IMR-90 (cell line): ENCODE results near the gene DISC1. TPM values are rescaled to one million over a fixed set of nuclear protein-coding genes. Genes with fewer than 3 reads are reported as not detected.

Source experiments
- ATAC-seq: fragments of 200-7000 bp; cut with Tn5 transposase; 2 replicates; pipeline ENCODE4 v1.9.1; 2020; ENCODE audit warnings: low read depth, mild to moderate bottlenecking, moderate library complexity
- BruUV-seq: library from RNA; stranded (reverse); fragments of 400-500 nt; replicated peaks from 2 replicates; lab custom pipeline; 2021; lab: Mats Ljungman, UMichigan
- CTCF ChIA-PET: fragments of 300-600 bp; formaldehyde crosslinking; extraction: SDS; loops from one replicate; lab custom pipeline; 2021; ENCODE audit warnings: antibody characterized with exemption; lab: Yijun Ruan, JAX
- POLR2A ChIA-PET: fragments of 300-600 bp; sonication (Branson Sonifier 250); formaldehyde crosslinking; loops from one replicate; lab custom pipeline; 2022; ENCODE audit warnings: antibody characterized with exemption; ENCODE audit not compliant: unreplicated experiment; lab: Charles Lee
- DNase-seq: peaks from one replicate; pipeline ENCODE4 v3.0.0; 2013
- H2AFZ ChIP-seq: replicated peaks from 2 replicates; pipeline ENCODE3; 2013; ENCODE audit warnings: low read length, mild to moderate bottlenecking; ENCODE audit not compliant: poor library complexity
- H2AK5ac ChIP-seq: 2 replicates; pipeline ENCODE4 v1.6.1; 2013; ENCODE audit warnings: low read depth, low read length, inconsistent platforms
- H2AK9ac ChIP-seq: replicated peaks from 2 replicates; pipeline ENCODE3; 2013; ENCODE audit warnings: mild to moderate bottlenecking, low read depth, low read length, moderate library complexity; ENCODE audit not compliant: poor library complexity
- H2BK120ac ChIP-seq: 2 replicates; pipeline ENCODE4 v1.6.1; 2013; ENCODE audit warnings: low read depth, low read length, inconsistent platforms
- H2BK15ac ChIP-seq: 3 replicates; pipeline ENCODE4 v1.6.1; 2013; ENCODE audit warnings: low read depth, low read length, inconsistent platforms
- H2BK20ac ChIP-seq: 2 replicates; pipeline ENCODE4 v1.6.1; 2013; ENCODE audit warnings: low read depth, mild to moderate bottlenecking, inconsistent platforms, low read length, moderate library complexity
- H2BK5ac ChIP-seq: 2 replicates; pipeline ENCODE4 v1.6.1; 2013; ENCODE audit warnings: mild to moderate bottlenecking, low read depth, low read length, inconsistent platforms; ENCODE audit not compliant: poor library complexity, severe bottlenecking
- H3K14ac ChIP-seq: replicated peaks from 2 replicates; pipeline ENCODE4 v1.6.1; 2013; ENCODE audit warnings: low read depth, low read length, inconsistent platforms
- H3K18ac ChIP-seq: 2 replicates; pipeline ENCODE4 v1.6.1; 2013; ENCODE audit warnings: low read depth, low read length, control low read depth
- H3K23ac ChIP-seq: 2 replicates; pipeline ENCODE4 v1.6.1; 2013; ENCODE audit warnings: low read depth, low read length, inconsistent platforms
- H3K27ac ChIP-seq: 2 replicates; pipeline ENCODE4 v1.5.1; 2013; ENCODE audit warnings: mild to moderate bottlenecking, control low read depth, low read length; ENCODE audit not compliant: insufficient read depth
- H3K27me3 ChIP-seq: 2 replicates; pipeline ENCODE4 v1.6.1; 2013; ENCODE audit warnings: low read length; ENCODE audit not compliant: control insufficient read depth, insufficient read depth
- H3K36me3 ChIP-seq: 2 replicates; pipeline ENCODE4 v1.6.1; 2013; ENCODE audit warnings: low read length, mixed read lengths; ENCODE audit not compliant: control insufficient read depth, insufficient read depth
- H3K4ac ChIP-seq: 2 replicates; pipeline ENCODE4 v1.6.1; 2013; ENCODE audit warnings: low read depth, low read length, inconsistent platforms
- H3K4me1 ChIP-seq: 2 replicates; pipeline ENCODE4 v1.6.1; 2013; ENCODE audit warnings: low read length, mixed read lengths; ENCODE audit not compliant: control insufficient read depth, insufficient read depth
- H3K4me2 ChIP-seq: 2 replicates; pipeline ENCODE4 v1.6.1; 2013; ENCODE audit warnings: low read depth, mild to moderate bottlenecking, control low read depth, low read length, moderate library complexity
- H3K4me3 ChIP-seq: 2 replicates; pipeline ENCODE4 v1.5.1; 2013; ENCODE audit warnings: low read depth, mild to moderate bottlenecking, control low read depth, low read length, moderate library complexity; ENCODE audit not compliant: insufficient read depth
- H3K56ac ChIP-seq: 2 replicates; pipeline ENCODE4 v1.6.1; 2013; ENCODE audit warnings: low read length, inconsistent platforms; ENCODE audit not compliant: insufficient read depth; ENCODE audit errors: extremely low read depth
- H3K79me1 ChIP-seq, 2 experiments: 2 replicates each; pipeline ENCODE4 v1.6.1; 2013; ENCODE audit warnings: low read length in 2 of 2, inconsistent platforms in 1 of 2, low read depth in 1 of 2
- H3K9ac ChIP-seq: 2 replicates; pipeline ENCODE4 v1.6.1; 2013; ENCODE audit warnings: low read depth, low read length, control low read depth
- H3K9me1 ChIP-seq: 2 replicates; pipeline ENCODE4 v1.6.1; 2013; ENCODE audit warnings: low read length, inconsistent platforms; ENCODE audit not compliant: insufficient read depth
- H3K9me3 ChIP-seq: 2 replicates; pipeline ENCODE4 v1.6.1; 2013; ENCODE audit warnings: low read length; ENCODE audit not compliant: control insufficient read depth, insufficient read depth
- H4K20me1 ChIP-seq: 2 replicates; pipeline ENCODE4 v1.6.1; 2013; ENCODE audit warnings: low read length, inconsistent platforms; ENCODE audit not compliant: insufficient read depth
- H4K5ac ChIP-seq: 2 replicates; pipeline ENCODE4 v1.6.1; 2013; ENCODE audit warnings: mild to moderate bottlenecking, low read depth, low read length, control low read depth
- H4K8ac ChIP-seq, 2 experiments: 2 replicates each; pipeline ENCODE4 v1.6.1; 2013; ENCODE audit warnings: low read depth in 2 of 2, low read length in 2 of 2, control low read depth in 1 of 2, inconsistent platforms in 1 of 2
- H4K91ac ChIP-seq: 2 replicates; pipeline ENCODE4 v1.6.1; 2013; ENCODE audit warnings: low read depth, low read length, inconsistent platforms; ENCODE audit not compliant: insufficient read depth
- BHLHE40 ChIP-seq: fragments of 150-350 bp; IDR thresholded peaks from 2 replicates; pipeline ENCODE4 v1.6.1; 2016; ENCODE audit warnings: mild to moderate bottlenecking, low read depth, low read length
- CEBPB ChIP-seq: IDR thresholded peaks from 2 replicates; pipeline ENCODE4 v1.6.1; 2012; ENCODE audit warnings: low read depth, low read length, improper control_type of control experiment
- CHD1 ChIP-seq: IDR thresholded peaks from 2 replicates; pipeline ENCODE4 v1.6.1; 2012; ENCODE audit warnings: low read depth, low read length, improper control_type of control experiment
- FOS ChIP-seq: fragments of 150-350 bp; IDR thresholded peaks from 2 replicates; pipeline ENCODE4 v1.6.1; 2016; ENCODE audit warnings: low read depth, low read length
- MAFK ChIP-seq: IDR thresholded peaks from 2 replicates; pipeline ENCODE4 v1.6.1; 2012; ENCODE audit warnings: low read depth, low read length, improper control_type of control experiment
- MAZ ChIP-seq: IDR thresholded peaks from 2 replicates; pipeline ENCODE4 v1.6.1; 2012; ENCODE audit warnings: low read depth, mild to moderate bottlenecking, low read length, improper control_type of control experiment, moderate library complexity, borderline replicate concordance
- MXI1 ChIP-seq: IDR thresholded peaks from 2 replicates; pipeline ENCODE4 v1.6.1; 2012; ENCODE audit warnings: low read depth, mild to moderate bottlenecking, low read length, moderate library complexity, borderline replicate concordance
- NFE2L2 ChIP-seq: fragments of 150-350 bp; IDR thresholded peaks from 2 replicates; pipeline ENCODE4 v1.6.1; 2016; ENCODE audit warnings: low read depth, mild to moderate bottlenecking, low read length
- POLR2A ChIP-seq: IDR thresholded peaks from 2 replicates; pipeline ENCODE4 v1.6.1; 2012; ENCODE audit warnings: mild to moderate bottlenecking, low read depth, low read length
- RAD21 ChIP-seq: IDR thresholded peaks from 2 replicates; pipeline ENCODE4 v1.6.1; 2012; ENCODE audit warnings: low read length, improper control_type of control experiment
- RCOR1 ChIP-seq: IDR thresholded peaks from 2 replicates; pipeline ENCODE4 v1.6.1; 2012; ENCODE audit warnings: mild to moderate bottlenecking, low read length, improper control_type of control experiment; ENCODE audit not compliant: insufficient replicate concordance
- RFX5 ChIP-seq: IDR thresholded peaks from 2 replicates; pipeline ENCODE4 v1.8.0; 2012; ENCODE audit warnings: low read depth, mild to moderate bottlenecking, low read length, moderate library complexity
- SMC3 ChIP-seq: fragments of 150-350 bp; IDR thresholded peaks from 2 replicates; pipeline ENCODE4 v1.6.1; 2016; ENCODE audit warnings: low read depth, mild to moderate bottlenecking, antibody characterized with exemption, low read length, moderate library complexity
- WGBS, 2 experiments: methylation state at CpG; one replicate each; pipeline versions ENCODE4 v1.1.5 to v1.1.7; 2013; ENCODE audit warnings: missing lambda C conversion rate in 2 of 2; ENCODE audit not compliant: insufficient read length in 1 of 2; ENCODE audit errors: extremely low coverage in 2 of 2; 5-methylcytosine and 5-hydroxymethylcytosine counted together
- dilution Hi-C: fragments of 300-500 bp; cut with HindIII; formaldehyde crosslinking; loops from one replicate; pipeline ENCODE4 v1.14.3; 2018; ENCODE audit warnings: low sequenced_read_pairs; ENCODE audit not compliant: unreplicated experiment
- in situ Hi-C: fragments of 300-500 bp; cut with MboI; formaldehyde crosslinking; loops from 3 replicates; pipeline ENCODE4 v1.14.3; 2019; ENCODE audit warnings: low sequenced_read_pairs, inconsistent platforms, mixed read lengths
- intact Hi-C: fragments of 100-400 bp; cut with micrococcal nuclease; formaldehyde crosslinking; loops from 2 replicates; pipeline ENCODE4 v1.10.0; 2022
- polyA plus RNA-seq, 3 experiments: library from polyadenylated mRNA; depleted of rRNA; stranded (reverse); fragments of >200 nt; gene quantifications; 2 replicates each; pipeline ENCODE4 v1.2.3, GENCODE V29; 2012; ENCODE audit warnings: low replicate concordance in 1 of 3
- total RNA-seq: library from RNA; depleted of rRNA; stranded (reverse); fragments of >200 nt; gene quantifications from 2 replicates; pipeline ENCODE4 v1.2.3, GENCODE V29; 2012
- TF ChIP-seq, protein P1 (sequence below): fragments of 150-350 bp; IDR thresholded peaks from 2 replicates; pipeline ENCODE4 v1.6.1; 2017; ENCODE audit warnings: mild to moderate bottlenecking, antibody characterized with exemption, low read length, low read depth
- TF ChIP-seq, protein P2 (sequence below): fragments of 150-350 bp; IDR thresholded peaks from 2 replicates; pipeline ENCODE4 v1.6.1; 2016; ENCODE audit warnings: low read depth, mild to moderate bottlenecking, low read length, moderate library complexity, borderline replicate concordance
- TF ChIP-seq, protein P3 (sequence below): conservative IDR thresholded peaks from 2 replicates; pipeline ENCODE4 v1.5.1; 2012; ENCODE audit warnings: mild to moderate bottlenecking, low read depth, low read length, improper control_type of control experiment

Gene DISC1
- total and polyA plus RNA-seq, 2 of the 4 experiments (the other 2 are of a cell fraction): 2.2 to 7.0 TPM

DNA sequence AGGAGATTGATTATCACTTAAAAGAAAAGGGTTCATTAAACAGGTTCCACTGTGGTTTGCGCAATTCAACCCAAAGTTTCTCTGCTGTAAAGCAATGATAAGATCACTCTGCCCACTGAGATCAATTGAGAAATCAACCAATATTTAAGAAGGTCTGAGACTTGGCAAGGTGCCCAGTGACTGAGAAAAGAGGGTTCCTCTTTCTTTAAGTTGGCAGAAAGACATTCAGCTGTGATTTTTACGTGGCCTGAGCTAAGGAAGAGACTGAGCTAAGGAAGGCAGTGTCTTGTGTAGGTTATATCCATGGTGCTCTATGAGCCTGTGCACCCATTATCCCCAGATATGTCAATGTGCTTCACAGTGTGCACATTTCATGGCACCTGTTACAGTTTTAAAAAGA, 344.1 kb downstream of the DISC1 start:
- BruUV-seq: no TSS peak
- WGBS, 2 experiments: no CpG with 5 or more reads among the region's 2 CpGs
- no peak for ATAC-seq

More for the DNA sequence above, 344.1 kb downstream of the DISC1 start:
- H2AK5ac ChIP-seq: no peak overlapping the region
- no peaks in the 10 kb centered on the region for H3K79me1 ChIP-seq
- no peak overlapping the region for H4K5ac ChIP-seq
- no peaks in the 10 kb centered on the region for H3K4me1 ChIP-seq
- no peaks in the 10 kb centered on the region for H3K36me3 ChIP-seq
- intact Hi-C loops: no loop called here
- H4K91ac ChIP-seq: no peak overlapping the region
- H2BK20ac ChIP-seq: no peak overlapping the region
- H2AFZ ChIP-seq: no peak overlapping the region
- H2BK5ac ChIP-seq: no peak overlapping the region
- no peak overlapping the region for H3K4me2 ChIP-seq
- no peak overlapping the region for H2AK9ac ChIP-seq
- H3K27ac ChIP-seq: no peak overlapping the region
- no peak overlapping the region for H3K4me3 ChIP-seq
- no peak overlapping the region for H3K4ac ChIP-seq
- DNase-seq: no peak
- ChIA-PET CTCF (no interaction called here), POLR2A (no interaction called here)
- H3K9me1 ChIP-seq: no peaks in the 10 kb centered on the region
- no peak overlapping the region for H4K8ac ChIP-seq
- no peak overlapping the region for H3K14ac ChIP-seq
- H4K20me1 ChIP-seq: no peaks in the 10 kb centered on the region
- no peak overlapping the region for H3K9ac ChIP-seq
- no peak overlapping the region for H2BK15ac ChIP-seq
- TF ChIP-seq SMC3 (no peak), POLR2A (no peak), BHLHE40 (no peak), FOS (no peak), RFX5 (no peak), CHD1 (no peak), NFE2L2 (no peak), MXI1 (no peak), MAZ (no peak), CEBPB (no peak), RCOR1 (no peak), MAFK (no peak), RAD21 (no peak)
- TF ChIP-seq, protein P1, sequence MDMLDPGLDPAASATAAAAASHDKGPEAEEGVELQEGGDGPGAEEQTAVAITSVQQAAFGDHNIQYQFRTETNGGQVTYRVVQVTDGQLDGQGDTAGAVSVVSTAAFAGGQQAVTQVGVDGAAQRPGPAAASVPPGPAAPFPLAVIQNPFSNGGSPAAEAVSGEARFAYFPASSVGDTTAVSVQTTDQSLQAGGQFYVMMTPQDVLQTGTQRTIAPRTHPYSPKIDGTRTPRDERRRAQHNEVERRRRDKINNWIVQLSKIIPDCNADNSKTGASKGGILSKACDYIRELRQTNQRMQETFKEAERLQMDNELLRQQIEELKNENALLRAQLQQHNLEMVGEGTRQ: no peak
- TF ChIP-seq, protein P2, sequence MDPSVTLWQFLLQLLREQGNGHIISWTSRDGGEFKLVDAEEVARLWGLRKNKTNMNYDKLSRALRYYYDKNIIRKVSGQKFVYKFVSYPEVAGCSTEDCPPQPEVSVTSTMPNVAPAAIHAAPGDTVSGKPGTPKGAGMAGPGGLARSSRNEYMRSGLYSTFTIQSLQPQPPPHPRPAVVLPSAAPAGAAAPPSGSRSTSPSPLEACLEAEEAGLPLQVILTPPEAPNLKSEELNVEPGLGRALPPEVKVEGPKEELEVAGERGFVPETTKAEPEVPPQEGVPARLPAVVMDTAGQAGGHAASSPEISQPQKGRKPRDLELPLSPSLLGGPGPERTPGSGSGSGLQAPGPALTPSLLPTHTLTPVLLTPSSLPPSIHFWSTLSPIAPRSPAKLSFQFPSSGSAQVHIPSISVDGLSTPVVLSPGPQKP: no peak
- TF ChIP-seq, protein P3, sequence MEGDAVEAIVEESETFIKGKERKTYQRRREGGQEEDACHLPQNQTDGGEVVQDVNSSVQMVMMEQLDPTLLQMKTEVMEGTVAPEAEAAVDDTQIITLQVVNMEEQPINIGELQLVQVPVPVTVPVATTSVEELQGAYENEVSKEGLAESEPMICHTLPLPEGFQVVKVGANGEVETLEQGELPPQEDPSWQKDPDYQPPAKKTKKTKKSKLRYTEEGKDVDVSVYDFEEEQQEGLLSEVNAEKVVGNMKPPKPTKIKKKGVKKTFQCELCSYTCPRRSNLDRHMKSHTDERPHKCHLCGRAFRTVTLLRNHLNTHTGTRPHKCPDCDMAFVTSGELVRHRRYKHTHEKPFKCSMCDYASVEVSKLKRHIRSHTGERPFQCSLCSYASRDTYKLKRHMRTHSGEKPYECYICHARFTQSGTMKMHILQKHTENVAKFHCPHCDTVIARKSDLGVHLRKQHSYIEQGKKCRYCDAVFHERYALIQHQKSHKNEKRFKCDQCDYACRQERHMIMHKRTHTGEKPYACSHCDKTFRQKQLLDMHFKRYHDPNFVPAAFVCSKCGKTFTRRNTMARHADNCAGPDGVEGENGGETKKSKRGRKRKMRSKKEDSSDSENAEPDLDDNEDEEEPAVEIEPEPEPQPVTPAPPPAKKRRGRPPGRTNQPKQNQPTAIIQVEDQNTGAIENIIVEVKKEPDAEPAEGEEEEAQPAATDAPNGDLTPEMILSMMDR: no peak
- H3K23ac ChIP-seq: no peak overlapping the region
- H3K56ac ChIP-seq: no peak overlapping the region
- no peaks in the 10 kb centered on the region for H3K27me3 ChIP-seq
- no peak overlapping the region for H2BK120ac ChIP-seq
- in situ Hi-C loops: no loop called here
- dilution Hi-C loops: no loop called here
- no peak overlapping the region for H3K18ac ChIP-seq
- no peaks in the 10 kb centered on the region for H3K9me3 ChIP-seq
